NCI-H146 (cell line): ENCODE data around the gene PNMT.

ENCODE experiments used
- DNase-seq: peaks from one replicate; lab custom pipeline; 2025; lab: John Stamatoyannopoulos, UW

The PNMT gene

GRCh38 chr17:39653662-39654331 lies 14.5 kb upstream of the PNMT start:
- peak; percentile 32 for DNase-seq

DNA sequence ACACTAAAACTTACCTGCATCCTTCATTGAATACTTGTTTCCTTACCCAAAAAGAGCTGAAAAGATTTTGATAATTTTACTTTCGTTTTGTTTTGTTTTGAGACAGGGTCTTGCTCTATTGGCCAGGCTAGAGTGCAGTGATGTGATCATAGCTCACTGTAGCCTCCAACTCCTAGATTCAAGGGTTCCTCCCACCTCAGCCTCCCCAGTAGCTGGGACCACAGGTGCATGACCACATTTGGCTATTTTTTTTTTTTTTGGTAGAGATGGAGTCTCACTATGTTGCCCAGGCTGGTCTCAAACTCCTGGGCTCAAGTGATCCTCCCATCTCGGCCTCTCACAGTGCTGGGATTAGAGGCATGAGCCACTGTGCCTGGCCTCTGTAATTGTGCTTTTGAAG lies 13.1 kb upstream of the PNMT start:
- no peak for DNase-seq

DNA sequence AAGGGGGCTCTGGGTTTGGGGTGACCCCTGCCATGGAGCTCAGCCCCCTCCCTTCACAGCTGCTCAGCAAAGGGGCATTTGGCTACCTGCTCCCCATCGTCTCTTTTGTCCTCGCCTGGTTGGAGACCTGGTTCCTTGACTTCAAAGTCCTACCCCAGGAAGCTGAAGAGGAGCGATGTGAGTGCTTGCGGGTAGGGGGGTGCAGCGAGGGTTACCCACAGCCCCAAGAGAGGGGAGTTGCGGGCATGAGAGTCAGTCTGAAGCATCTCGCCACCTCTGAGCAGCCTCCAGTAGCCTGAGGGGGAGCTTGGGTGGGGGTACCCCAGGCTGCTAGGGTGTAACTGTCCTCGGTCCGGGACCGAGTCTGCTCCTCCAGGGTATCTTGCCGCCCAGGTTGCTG lies 9.9 kb upstream of the PNMT start:
- no peak for DNase-seq

DNA sequence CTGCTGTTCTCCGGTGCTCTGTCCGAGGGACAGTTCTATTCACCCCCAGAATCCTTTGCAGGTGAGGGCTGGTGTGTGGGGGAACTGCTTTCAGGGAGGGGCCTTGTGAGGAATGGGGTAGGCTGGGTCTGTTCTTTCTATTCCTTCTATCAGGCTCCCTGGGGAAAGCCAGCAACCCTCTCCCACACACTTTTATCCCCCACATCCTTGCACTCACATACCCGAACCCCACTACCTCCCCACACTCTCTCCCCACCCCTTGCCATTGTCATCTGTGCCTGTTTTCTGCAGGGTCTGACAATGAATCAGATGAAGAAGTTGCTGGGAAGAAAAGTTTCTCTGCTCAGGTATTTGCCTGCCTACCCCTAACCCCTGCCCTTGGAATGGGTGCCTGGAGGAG lies 9.5 kb upstream of the PNMT start:
- no peak for DNase-seq

DNA sequence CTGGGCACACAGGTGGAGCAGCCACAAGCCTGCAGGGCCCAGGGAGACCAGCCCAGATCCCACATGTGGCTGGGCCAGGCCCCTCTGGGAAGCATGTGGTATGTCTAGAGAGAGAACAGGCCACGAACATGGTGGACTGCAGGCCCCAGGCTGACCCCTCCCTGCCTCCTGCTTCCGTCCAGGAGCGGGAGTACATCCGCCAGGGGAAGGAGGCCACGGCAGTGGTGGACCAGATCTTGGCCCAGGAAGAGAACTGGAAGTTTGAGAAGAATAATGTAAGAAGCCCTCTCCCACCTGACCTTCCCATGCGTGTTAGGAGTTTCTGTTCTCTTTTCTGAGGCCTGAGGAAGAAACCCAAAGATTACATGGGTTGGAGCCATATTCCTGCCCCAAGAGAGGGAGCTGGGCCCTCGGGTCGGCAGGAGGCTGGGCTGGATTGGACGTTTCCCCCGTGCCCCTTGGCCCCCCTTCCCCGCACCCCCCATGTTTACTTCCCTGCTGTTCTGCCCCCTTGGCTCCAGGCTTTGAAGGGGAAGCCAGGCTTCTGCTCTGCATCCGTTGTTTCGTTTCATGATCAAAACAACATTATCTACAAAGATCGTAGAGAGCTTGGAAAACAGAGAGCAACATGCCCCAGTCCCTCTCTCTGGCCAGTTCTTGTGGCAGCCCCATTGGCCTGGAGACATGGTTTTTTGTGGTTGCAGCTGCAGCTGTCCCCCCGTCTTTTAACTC lies 8.8 kb upstream of the PNMT start:
- DNase-seq = no peak

DNA sequence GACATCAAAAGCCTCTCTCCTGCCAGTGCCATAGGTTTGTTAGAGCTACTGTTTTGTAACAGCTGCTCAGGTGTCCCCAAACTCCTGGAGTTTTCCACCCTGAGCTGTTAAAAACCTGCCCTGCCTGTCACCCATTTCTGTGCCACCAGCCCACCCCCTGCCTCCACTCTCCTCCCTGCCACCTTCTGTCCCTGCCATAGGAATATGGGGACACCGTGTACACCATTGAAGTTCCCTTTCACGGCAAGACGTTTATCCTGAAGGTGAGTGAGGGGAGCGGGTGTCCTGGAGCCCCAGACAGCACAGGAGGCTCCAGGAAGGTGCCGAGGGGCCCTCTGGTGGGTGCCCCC lies 8.3 kb upstream of the PNMT start:
- no peak for DNase-seq

DNA sequence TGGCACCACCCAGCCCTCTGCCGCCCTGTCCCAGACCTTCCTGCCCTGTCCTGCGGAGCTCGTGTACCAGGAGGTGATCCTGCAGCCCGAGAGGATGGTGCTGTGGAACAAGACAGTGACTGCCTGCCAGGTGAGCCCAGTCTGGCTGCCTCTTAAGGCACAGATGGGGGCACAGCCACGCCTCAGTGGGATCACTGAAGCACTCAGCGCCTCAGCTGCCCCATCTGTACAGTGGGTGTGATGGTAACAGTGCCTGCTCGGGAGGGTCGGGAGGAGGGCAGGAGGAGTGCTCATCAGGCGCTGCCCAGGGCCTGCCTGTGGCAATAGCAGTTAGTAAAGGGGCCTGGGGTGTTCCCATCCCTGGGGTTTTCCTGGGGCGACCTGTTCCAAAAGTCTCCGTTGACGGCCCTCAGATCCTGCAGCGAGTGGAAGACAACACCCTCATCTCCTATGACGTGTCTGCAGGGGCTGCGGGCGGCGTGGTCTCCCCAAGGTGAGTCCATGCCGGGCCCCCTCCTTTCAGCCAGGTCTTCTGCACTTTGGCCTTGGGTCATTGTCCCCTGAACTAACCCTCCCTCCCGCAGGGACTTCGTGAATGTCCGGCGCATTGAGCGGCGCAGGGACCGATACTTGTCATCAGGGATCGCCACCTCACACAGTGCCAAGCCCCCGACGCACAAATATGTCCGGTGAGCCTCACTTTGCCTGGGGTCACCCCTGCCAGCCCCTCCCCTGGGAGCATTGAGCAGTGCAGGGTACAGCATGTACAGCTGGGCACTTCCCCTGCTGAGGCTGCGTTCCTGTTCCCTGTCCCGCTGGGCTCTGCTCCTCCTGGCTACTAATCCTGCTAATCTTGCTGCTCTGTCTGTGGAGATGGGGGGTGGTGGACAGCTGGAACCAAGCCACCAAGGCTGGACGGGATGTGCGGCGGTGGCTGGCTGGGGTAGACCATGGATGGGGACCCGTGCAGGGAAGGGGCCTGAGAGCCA lies 7.6 kb upstream of the PNMT start:
- DNase-seq = no peak

DNA sequence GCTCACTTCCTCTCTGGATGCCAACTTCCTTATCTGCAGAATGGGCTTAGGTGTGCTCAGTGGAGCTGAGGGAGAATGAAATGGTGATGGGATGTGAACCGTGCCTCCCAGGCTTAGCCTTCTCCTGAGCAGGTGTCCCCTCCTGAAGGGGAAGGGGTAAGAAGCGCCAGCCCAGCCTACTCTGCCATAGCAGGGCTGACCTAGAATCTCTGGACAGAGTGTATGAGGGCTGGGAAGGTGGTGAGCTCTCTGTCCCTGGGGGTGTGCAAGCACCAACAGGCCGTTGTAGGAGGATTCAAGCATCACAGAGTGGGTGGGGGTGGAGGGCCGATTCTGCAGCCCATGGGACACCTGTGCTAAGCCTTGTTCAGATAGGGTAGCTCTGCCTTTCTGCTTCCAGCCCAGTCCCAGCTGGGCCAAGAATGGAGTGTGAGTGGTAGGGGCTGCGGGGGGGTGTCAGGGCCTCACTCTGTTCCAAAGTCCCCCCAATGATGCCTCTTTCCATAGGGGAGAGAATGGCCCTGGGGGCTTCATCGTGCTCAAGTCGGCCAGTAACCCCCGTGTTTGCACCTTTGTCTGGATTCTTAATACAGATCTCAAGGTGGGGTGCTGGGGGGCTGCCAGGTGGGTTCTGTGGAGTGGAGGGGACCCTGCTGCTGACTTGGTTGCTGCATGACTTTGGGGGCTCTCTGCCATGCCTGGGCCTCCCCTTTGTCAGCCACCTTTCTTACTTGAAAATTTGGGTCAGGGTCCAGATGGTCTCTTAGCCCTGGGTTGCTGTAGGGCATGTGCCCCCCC lies 6.3 kb upstream of the PNMT start:
- DNase-seq = no peak

DNA sequence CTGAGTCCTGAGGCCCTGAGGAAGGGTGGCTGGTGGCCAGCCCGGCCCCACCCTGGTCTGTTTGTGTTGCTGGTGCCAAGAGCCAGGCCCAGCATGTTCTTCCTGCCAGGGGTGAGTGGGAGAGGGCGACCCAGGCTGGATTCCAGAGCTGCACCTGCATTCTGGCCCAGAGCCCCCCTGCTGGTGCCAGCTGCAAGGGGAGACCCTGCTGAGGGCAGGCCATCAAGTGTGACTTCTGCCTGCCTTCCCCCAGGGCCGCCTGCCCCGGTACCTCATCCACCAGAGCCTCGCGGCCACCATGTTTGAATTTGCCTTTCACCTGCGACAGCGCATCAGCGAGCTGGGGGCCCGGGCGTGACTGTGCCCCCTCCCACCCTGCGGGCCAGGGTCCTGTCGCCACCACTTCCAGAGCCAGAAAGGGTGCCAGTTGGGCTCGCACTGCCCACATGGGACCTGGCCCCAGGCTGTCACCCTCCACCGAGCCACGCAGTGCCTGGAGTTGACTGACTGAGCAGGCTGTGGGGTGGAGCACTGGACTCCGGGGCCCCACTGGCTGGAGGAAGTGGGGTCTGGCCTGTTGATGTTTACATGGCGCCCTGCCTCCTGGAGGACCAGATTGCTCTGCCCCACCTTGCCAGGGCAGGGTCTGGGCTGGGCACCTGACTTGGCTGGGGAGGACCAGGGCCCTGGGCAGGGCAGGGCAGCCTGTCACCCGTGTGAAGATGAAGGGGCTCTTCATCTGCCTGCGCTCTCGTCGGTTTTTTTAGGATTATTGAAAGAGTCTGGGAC lies 5.5 kb upstream of the PNMT start:
- DNase-seq = peak; percentile 9

DNA sequence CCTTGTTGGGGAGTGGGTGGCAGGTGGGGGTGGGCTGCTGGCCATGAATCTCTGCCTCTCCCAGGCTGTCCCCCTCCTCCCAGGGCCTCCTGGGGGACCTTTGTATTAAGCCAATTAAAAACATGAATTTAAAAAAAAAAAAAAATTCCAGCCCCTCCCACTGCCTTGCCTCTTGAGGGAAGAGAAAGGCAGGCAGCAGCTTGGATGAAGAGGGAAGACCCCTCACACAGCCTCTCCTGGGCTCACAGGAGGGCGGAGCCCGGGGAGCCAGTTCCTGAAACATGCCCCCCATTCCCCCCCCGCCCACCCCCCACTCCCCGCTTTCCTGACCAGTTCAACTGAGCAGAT lies 4.9 kb upstream of the PNMT start:
- DNase-seq = no peak

DNA sequence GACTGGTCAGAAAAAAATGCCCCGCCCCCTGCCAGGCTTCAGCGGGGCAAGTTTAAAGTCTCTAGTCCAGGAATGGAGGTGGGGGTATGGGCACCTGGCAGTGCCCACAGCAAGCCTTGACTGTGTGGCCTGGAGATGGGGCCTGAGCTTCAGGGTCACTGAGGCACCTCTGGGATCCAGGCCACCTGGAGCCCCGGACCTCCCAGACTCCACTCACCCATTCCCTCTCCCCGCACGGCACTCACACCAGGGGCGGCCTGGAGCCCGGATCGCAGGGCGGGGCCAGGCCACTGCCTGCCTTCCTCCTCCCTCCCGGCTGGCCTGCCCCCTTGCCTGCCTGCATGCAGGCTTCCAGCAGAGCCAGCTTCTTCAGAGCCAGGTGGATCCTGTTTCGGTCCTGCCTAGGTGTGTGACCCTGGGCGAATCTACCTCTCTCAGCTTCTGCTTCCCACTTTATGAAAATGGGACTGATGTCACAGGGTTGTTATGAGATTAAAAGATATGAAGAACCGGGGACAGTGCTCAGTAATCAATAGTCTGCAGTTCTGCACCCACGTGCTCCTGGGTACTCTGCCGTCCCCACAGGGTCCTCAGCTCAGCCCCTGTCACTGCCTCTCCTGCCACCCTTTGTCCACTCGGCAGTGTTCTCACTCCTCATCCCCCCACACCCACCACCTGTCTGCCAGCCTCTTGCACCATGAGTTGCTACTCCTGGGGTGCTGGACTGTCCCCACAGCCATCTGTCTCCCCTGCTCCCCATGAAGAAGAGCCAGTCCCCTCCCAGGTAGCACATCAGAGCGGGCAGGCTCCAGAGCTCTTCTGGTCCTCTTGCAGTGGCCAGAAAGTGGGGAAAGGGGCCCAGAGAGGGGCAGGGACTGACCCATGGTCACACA lies 4.3 kb upstream of the PNMT start:
- no peak for DNase-seq

DNA sequence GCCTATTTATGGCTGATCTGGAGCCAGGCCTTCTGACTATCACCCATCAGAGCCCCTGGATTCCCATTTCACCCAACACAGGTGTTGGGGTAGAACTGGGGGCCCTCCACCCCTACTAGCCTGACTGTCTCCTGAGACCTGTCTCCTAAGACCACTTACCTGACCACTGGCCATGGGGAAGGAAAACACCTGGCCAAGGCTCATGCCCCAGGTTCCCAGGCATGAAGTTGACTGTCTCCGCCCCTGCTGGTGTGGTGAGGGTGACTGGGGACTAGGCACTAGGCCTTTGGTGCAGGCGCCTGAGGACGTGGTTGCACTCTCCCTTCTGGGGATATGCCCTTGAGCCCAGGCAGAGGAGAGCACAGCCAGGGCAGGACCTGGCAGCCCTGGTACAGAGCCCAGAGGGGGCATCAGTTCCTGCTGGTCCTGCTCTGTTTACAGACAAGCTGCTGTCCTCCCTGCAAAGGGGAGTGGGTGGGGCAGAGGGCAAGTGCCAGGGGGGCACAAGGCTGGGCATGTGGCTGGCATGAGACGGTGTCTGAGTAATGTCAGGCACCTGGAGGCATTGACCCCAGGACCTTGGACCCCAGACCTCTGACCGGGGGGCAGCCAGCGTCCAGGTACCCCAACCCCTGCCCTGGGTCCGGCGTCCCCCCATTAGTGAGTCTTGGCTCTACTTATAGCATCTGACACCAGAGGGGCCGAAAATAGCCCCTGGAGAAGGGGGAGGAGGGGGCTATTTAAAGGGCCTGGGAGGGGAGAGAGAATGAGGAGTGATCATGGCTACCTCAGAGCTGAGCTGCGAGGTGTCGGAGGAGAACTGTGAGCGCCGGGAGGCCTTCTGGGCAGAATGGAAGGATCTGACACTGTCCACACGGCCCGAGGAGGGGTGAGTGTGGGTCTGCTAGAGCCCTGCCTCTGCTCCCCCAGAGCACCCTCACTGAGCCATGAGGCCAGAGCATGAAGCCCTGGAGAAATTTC lies 3.4 kb upstream of the PNMT start, which contains the start of gene TCAP:
TCAP (plus strand) TSS at position 769 of the 981 bp plus-strand sequence; CDS start at position 780, 11 bp downstream.
- no peak for DNase-seq

DNA sequence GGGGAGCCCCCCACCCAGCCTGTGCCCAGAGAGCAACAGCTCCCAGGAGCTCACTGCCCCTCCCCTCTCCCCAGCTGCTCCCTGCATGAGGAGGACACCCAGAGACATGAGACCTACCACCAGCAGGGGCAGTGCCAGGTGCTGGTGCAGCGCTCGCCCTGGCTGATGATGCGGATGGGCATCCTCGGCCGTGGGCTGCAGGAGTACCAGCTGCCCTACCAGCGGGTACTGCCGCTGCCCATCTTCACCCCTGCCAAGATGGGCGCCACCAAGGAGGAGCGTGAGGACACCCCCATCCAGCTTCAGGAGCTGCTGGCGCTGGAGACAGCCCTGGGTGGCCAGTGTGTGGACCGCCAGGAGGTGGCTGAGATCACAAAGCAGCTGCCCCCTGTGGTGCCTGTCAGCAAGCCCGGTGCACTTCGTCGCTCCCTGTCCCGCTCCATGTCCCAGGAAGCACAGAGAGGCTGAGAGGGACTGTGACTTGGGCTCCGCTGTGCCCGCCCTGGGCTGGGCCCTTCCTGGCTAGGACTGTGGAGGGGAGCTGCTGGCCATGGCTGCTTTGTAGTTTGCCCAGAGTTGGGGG lies 2.5 kb upstream of the PNMT start:
- DNase-seq = peak; percentile 60

DNA sequence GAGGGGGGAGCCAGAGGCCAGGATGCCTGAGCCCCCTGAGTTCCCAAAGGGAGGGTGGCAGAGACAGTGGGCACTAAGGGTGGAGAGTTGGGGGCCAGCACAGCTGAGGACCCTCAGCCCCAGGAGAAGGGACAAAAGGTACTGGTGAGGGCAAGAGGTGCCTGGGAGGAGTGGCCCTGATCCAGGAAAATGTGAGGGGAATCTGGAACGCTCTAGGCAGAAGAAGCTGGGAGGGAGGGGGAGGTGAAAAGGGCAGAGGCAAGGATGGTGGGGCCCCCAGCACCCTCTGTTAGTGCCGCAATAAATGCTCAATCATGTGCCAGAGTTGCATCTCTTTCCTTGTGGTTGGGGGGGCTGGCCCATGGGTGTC lies 2.0 kb upstream of the PNMT start:
- DNase-seq = no peak

- DNase-seq = no peak
Observed at GRCh38 chr17:39666601-39667261, 1.5 kb upstream of the PNMT start.

- DNase-seq = peak; percentile 40
Observed at GRCh38 chr17:39667262-39667944, 850 bp upstream of the PNMT start.
